ENCODE data around the gene CCNI2.

GRCh38 chr5:132774406-132774805, 27.2 kb downstream of the CCNI2 start:
- TF ChIP-seq, protein P1, sequence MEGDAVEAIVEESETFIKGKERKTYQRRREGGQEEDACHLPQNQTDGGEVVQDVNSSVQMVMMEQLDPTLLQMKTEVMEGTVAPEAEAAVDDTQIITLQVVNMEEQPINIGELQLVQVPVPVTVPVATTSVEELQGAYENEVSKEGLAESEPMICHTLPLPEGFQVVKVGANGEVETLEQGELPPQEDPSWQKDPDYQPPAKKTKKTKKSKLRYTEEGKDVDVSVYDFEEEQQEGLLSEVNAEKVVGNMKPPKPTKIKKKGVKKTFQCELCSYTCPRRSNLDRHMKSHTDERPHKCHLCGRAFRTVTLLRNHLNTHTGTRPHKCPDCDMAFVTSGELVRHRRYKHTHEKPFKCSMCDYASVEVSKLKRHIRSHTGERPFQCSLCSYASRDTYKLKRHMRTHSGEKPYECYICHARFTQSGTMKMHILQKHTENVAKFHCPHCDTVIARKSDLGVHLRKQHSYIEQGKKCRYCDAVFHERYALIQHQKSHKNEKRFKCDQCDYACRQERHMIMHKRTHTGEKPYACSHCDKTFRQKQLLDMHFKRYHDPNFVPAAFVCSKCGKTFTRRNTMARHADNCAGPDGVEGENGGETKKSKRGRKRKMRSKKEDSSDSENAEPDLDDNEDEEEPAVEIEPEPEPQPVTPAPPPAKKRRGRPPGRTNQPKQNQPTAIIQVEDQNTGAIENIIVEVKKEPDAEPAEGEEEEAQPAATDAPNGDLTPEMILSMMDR (IDR thresholded peaks at IDR 0.05): no peak
- TF ChIP-seq POLR2A (IDR thresholded peaks at IDR 0.05): no peak

All from uterus (tissue), 2 donors.